Subcutaneous preadipocyte (primary cell): Measurements from ENCODE around the gene OR51B4. TPM values are rescaled to one million over a fixed set of nuclear protein-coding genes. Genes with fewer than 3 reads are reported as not detected.

Source experiments
- total RNA-seq: library from RNA; depleted of rRNA; stranded (reverse); fragments of >200 nt; gene quantifications from 2 replicates; pipeline ENCODE4 v1.2.3, GENCODE V29; 2012

OR51B4 gene
- total RNA-seq, result not detected in 2 replicates

DNA sequence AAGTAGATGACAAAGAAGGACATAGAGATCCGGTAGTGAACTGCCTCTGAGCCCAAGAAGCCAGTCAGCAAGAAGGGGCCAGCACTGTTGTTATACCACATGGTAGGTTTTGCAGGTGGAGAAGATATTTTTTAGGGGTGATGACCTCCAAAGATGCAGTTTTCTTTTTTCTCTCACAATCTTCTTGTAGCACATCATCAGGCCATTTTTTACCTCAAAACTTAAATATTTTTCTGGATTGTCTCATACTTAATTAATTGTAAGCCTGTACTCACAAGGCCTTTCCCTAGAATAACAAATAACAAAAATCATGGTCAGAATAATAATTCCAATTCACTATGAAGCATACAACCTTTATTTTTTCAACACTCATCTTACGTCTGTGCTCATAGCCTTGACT is at the start of gene OR51B4:
OR51B4 (minus strand) TSS at position 101 of the 400 bp plus-strand sequence; CDS start at position 101, 0 bp downstream.

GRCh38 chr11:5351208-5351607 is 49.5 kb upstream of the OR51B4 start, which contains the start of gene OR51B6:
Gene OR51B6 (plus strand): TSS chr11:5351508. CDS start chr11:5351508, 0 bp downstream.

DNA sequence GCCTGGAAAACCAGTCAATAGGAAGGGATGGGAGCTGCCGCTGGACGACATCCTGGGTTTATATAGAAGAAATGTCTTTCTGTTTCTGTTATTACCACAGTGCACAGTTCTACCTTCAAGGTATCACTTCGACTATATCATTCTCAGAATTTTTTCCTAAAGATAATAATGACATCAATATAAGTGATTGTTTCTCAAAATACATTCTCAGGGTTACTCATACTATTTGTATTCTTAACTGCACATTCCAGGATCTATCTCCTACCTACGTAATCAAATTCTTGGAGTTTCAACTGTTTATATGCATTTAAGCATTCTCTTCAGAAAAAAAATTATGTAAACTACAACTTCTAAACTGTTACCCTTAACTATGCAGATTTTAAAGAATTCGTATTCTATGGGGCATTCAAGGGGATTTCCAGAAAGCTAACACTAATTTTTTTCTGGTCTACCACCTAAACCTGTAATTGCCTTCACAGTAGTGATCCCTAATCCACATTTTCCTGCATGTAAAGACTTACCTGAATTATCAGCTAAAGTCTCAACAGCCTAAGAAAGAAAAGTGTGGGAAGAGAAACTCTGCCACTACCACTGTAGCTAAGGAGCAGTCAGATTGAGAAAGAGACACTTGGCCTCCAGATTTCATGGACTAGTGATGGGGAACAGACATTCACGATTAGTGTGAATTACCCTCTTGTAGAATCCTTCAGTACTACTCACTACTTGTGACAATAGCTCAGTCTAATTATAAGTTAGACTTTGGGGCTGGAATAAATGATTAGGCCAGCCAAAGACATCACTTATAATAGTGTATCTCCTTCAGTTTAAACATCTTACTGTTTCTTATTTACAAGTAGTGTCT is 42.0 kb upstream of the OR51B4 start, which contains the start of gene OR51B5:
OR51B5 (minus strand) TSS at position 51 of the 862 bp plus-strand sequence; CDS start at position 51, 0 bp downstream.

GRCh38 chr11:5324197-5324596 is 22.5 kb upstream of the OR51B4 start, which contains the start of gene OR51B2:
Gene OR51B2 (minus strand): TSS chr11:5324297. CDS start chr11:5324297, 0 bp downstream.

DNA sequence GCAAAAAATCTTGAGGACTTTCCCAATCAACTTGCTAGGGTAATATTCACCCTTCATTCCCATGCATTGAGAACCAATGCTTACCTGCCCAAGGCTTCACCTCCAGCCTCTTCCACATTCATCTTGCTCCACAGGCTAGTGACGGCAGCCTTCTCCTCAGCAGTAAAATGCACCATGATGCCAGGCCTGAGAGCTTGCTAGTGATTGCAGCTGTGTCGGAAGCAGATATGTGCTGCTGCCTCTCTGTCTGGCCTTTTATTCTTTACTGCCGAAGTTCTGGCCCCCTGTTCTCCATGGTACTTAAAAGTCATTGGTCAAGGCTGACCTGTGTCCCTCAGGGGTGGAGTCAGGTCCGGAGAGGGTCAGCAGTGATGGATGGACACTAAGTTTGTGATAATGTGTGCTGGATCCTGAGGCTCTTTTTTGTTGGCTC is 32.0 kb downstream of the OR51B4 start, which contains the start of gene HBE1:
HBE1 (minus strand) TSS at position 231 of the 433 bp plus-strand sequence; CDS start at position 176, 55 bp downstream.

GRCh38 chr11:5254646-5255413 is 46.9 kb downstream of the OR51B4 start, which contains the start of gene HBG2:
Gene HBG2 (minus strand): TSS chr11:5254781. CDS start chr11:5254728, 53 bp downstream.

Other genes starting within 250 kb of the OR51B4 start
- gene OR52E2, start 242.3 kb downstream of the OR51B4 start, total RNA-seq, result not detected in 2 replicates
- not detected in 2 replicates for gene OR52E1, start 232.4 kb downstream of the OR51B4 start, total RNA-seq
- gene OR52A5, start 163.6 kb downstream of the OR51B4 start, total RNA-seq, result not detected in 2 replicates
- not detected in 2 replicates for gene OR52A1, start 147.2 kb downstream of the OR51B4 start, total RNA-seq
- not detected in 2 replicates for gene OR51V1, start 101.3 kb downstream of the OR51B4 start, total RNA-seq
- not detected in 2 replicates for gene HBB, start 74.9 kb downstream of the OR51B4 start, total RNA-seq
- not detected in 2 replicates for gene HBD, start 67.5 kb downstream of the OR51B4 start, total RNA-seq
- not detected in 2 replicates for gene HBG1, start 52.1 kb downstream of the OR51B4 start, total RNA-seq
- gene HBG2, start 47.2 kb downstream of the OR51B4 start, total RNA-seq, result not detected in 2 replicates
- gene HBE1, start 32.0 kb downstream of the OR51B4 start, total RNA-seq, result not detected in 2 replicates
- not detected in 2 replicates for gene OR51B2, start 22.4 kb upstream of the OR51B4 start, total RNA-seq
- gene OR51B5, start 41.6 kb upstream of the OR51B4 start, total RNA-seq, result not detected in 2 replicates
- gene OR51B6, start 49.6 kb upstream of the OR51B4 start, total RNA-seq, result not detected in 2 replicates
- gene OR51M1, start 81.9 kb upstream of the OR51B4 start, total RNA-seq, result not detected in 2 replicates
- gene OR51Q1, start 120.2 kb upstream of the OR51B4 start, total RNA-seq, result not detected in 2 replicates
- not detected in 2 replicates for gene OR51I1, start 139.6 kb upstream of the OR51B4 start, total RNA-seq
- gene OR51I2, start 147.4 kb upstream of the OR51B4 start, total RNA-seq, result not detected in 2 replicates
- gene OR52D1, start 186.7 kb upstream of the OR51B4 start, total RNA-seq, result not detected in 2 replicates
- gene UBQLN3, start 208.0 kb upstream of the OR51B4 start, total RNA-seq, result not detected in 2 replicates
- gene UBQLNL, start 214.8 kb upstream of the OR51B4 start, total RNA-seq, result not detected in 2 replicates
- not detected in 2 replicates for gene OR52H1, start 246.6 kb upstream of the OR51B4 start, total RNA-seq